ENCODE data around the gene PSMA1.

PSMA1 gene

GRCh38 chr11:14529321-14529720 is 9.1 kb upstream of the PSMA1 start:
- TF ChIP-seq CTCF (conservative IDR thresholded peaks at IDR 0.05) (no peak), ZFX (IDR thresholded peaks at IDR 0.05) (no peak)
- no peak overlapping the region for H3K27ac ChIP-seq

- no peak overlapping the region for H3K27ac ChIP-seq
- no peak for TF ChIP-seq ZFX (IDR thresholded peaks at IDR 0.05)
- no peak for TF ChIP-seq CTCF (conservative IDR thresholded peaks at IDR 0.05)
Observed at GRCh38 chr11:14522801-14523200, 2.6 kb upstream of the PSMA1 start.

GRCh38 chr11:14522245-14522644 is 2.1 kb upstream of the PSMA1 start:
- TF ChIP-seq CTCF (conservative IDR thresholded peaks at IDR 0.05) = no peak
- TF ChIP-seq ZFX (IDR thresholded peaks at IDR 0.05) = no peak
- no peak overlapping the region for H3K27ac ChIP-seq

- TF ChIP-seq CTCF (conservative IDR thresholded peaks at IDR 0.05) (no peak), ZFX (IDR thresholded peaks at IDR 0.05) (no peak)
- peak overlapping the region; percentile 97 for H3K27ac ChIP-seq
Observed at GRCh38 chr11:14520747-14521151, 563 bp upstream of the PSMA1 start.

- peak overlapping the region; percentile 97 for H3K27ac ChIP-seq
- TF ChIP-seq CTCF (conservative IDR thresholded peaks at IDR 0.05) = no peak
- no peak for TF ChIP-seq ZFX (IDR thresholded peaks at IDR 0.05)
Observed at GRCh38 chr11:14519597-14519916, 629 bp downstream of the PSMA1 start.

- no peak for TF ChIP-seq ZFX (IDR thresholded peaks at IDR 0.05)
- no peak for TF ChIP-seq CTCF (conservative IDR thresholded peaks at IDR 0.05)
- no peak overlapping the region for H3K27ac ChIP-seq
Observed at GRCh38 chr11:14518820-14519219, 1.4 kb downstream of the PSMA1 start.

GRCh38 chr11:14513800-14514199 is 6.4 kb downstream of the PSMA1 start:
- TF ChIP-seq ZFX (IDR thresholded peaks at IDR 0.05) (no peak), CTCF (conservative IDR thresholded peaks at IDR 0.05) (no peak)
- H3K27ac ChIP-seq = no peak overlapping the region

All from C4-2B (cell line).